Peyer's patch (tissue), 4 donors: ENCODE data around the gene WDSUB1.

Experiments
- CTCF ChIP-seq, 6 experiments: fragments of 450-650 bp in 4 of 6; fragments of 200-600 bp in 2 of 6; sonication (generic) in 1 of 6; IDR thresholded peaks; one replicate each; pipeline ENCODE4 v1.5.1; 2017 to 2019; ENCODE audit warnings: antibody characterized with exemption in 6 of 6, mild to moderate bottlenecking in 3 of 6, moderate library complexity in 1 of 6
- POLR2A ChIP-seq, 2 donors: fragments of 450-650 bp; IDR thresholded peaks; one replicate each; pipeline ENCODE4 v1.5.1; 2017; ENCODE audit warnings: antibody characterized with exemption in 2 of 2, mild to moderate bottlenecking in 2 of 2, moderate library complexity in 2 of 2

- TF ChIP-seq POLR2A (IDR thresholded peaks at IDR 0.05) (no peak), CTCF (IDR thresholded peaks at IDR 0.05) (no peak)
Measured at GRCh38 chr2:159229476-159230144, 56.9 kb downstream of the WDSUB1 start.
